ENCODE data around the gene RUSF1. TPM values are rescaled to one million over a fixed set of nuclear protein-coding genes. Genes with fewer than 3 reads are reported as not detected.
"Not testable (repeated sequence)": the region's sequence is repeated elsewhere in the genome, so short reads cannot be mapped to it uniquely, and the experiment has no call there.

Gene RUSF1
- total RNA-seq, 1 donor from 2014 or later: 20.6 TPM

DNA sequence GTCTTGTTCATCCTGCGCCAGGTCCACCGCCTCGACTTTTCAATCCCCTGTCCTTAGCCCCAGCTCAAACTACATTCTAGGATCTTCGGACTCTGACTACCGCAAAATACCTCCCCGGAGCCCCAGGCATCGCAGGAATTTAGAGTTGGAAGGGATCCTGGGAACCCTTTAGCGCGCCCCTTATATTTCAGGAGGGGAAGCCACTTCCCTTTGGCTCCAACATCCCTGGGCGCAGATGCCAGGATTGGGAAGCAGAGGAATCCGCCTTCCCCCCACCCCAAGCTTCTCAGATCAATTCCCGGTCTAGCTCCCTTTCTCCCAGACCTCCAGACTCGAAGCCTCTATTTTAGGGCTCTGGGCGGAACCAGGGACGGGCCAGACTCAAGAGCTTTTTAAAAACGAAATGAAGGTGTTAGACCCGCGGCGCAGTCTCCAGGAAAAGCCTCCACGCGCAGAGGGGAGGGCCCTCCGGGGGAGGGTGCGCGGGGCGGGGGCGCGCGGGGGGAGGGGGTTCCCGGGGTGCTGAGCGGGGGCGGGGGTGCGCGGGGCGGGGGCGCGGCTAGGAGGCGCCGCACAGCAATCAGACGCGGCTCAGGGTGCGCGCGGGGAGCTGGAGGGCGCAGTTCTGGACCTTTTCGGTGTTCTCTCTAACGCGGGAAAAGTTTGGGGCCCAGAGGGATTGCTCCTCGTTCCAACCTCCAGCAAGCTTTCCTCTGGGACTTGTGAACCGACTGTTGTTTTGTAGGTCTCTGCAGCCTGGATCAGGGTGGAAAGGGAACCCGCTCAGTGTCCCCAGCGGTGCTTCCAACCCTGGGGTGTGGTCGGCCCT, 21.1 kb upstream of the RUSF1 start:
- peak overlapping the region; percentile 59 for H3K4me3 ChIP-seq
- no peak overlapping the region for H3K27ac ChIP-seq (replicated peaks)
- no peaks in the 10 kb centered on the region for H3K9me3 ChIP-seq (replicated peaks)
- DNase-seq: no peak
- H3K4me1 ChIP-seq: peaks cover 14% of the 10 kb centered on the region
- intact Hi-C loops (cut with micrococcal nuclease): no loop called here
- H3K36me3 ChIP-seq: no peaks in the 10 kb centered on the region
- TF ChIP-seq, protein P1, sequence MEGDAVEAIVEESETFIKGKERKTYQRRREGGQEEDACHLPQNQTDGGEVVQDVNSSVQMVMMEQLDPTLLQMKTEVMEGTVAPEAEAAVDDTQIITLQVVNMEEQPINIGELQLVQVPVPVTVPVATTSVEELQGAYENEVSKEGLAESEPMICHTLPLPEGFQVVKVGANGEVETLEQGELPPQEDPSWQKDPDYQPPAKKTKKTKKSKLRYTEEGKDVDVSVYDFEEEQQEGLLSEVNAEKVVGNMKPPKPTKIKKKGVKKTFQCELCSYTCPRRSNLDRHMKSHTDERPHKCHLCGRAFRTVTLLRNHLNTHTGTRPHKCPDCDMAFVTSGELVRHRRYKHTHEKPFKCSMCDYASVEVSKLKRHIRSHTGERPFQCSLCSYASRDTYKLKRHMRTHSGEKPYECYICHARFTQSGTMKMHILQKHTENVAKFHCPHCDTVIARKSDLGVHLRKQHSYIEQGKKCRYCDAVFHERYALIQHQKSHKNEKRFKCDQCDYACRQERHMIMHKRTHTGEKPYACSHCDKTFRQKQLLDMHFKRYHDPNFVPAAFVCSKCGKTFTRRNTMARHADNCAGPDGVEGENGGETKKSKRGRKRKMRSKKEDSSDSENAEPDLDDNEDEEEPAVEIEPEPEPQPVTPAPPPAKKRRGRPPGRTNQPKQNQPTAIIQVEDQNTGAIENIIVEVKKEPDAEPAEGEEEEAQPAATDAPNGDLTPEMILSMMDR (IDR thresholded peaks at IDR 0.05; ENCODE audit: borderline replicate concordance): no peak
- peaks cover 82% of the 10 kb centered on the region for H3K27me3 ChIP-seq (ENCODE audit: low read depth)

- H3K27me3 ChIP-seq (ENCODE audit: low read depth): peaks cover 76% of the 10 kb centered on the region
- intact Hi-C loops (cut with micrococcal nuclease): no loop called here
- TF ChIP-seq, protein P1 (IDR thresholded peaks at IDR 0.05; ENCODE audit: borderline replicate concordance): no peak
- no peaks in the 10 kb centered on the region for H3K36me3 ChIP-seq
- H3K27ac ChIP-seq (replicated peaks): no peak overlapping the region
- DNase-seq: no peak
- H3K4me1 ChIP-seq: peaks cover 14% of the 10 kb centered on the region
- no peaks in the 10 kb centered on the region for H3K9me3 ChIP-seq (replicated peaks)
- peak overlapping the region; percentile 59 for H3K4me3 ChIP-seq
Observed at GRCh38 chr16:31528523-31529107, 20.4 kb upstream of the RUSF1 start.

- intact Hi-C loops (cut with micrococcal nuclease): no loop called here
- H3K27me3 ChIP-seq (ENCODE audit: low read depth): peaks cover 68% of the 10 kb centered on the region
- peaks cover 14% of the 10 kb centered on the region for H3K4me1 ChIP-seq
- no peaks in the 10 kb centered on the region for H3K36me3 ChIP-seq
- no peaks in the 10 kb centered on the region for H3K9me3 ChIP-seq (replicated peaks)
- TF ChIP-seq, protein P1 (IDR thresholded peaks at IDR 0.05; ENCODE audit: borderline replicate concordance): no peak
- DNase-seq: no peak
- H3K27ac ChIP-seq (replicated peaks): no peak within 1 kb of the TSS
- H3K4me3 ChIP-seq: peak within 1 kb of the TSS; percentile 59
Observed at GRCh38 chr16:31527734-31528274, 19.6 kb upstream of the RUSF1 start, which contains the start of gene AHSP. TSS of gene AHSP (plus strand) at chr16:31527900. CDS start at chr16:31528140, 240 bp downstream.

GRCh38 chr16:31525113-31525512, 16.9 kb upstream of the RUSF1 start:
- DNase-seq: no peak
- Histone ChIP-seq H3K4me1 (peaks cover 14% of the 10 kb centered on the region), H3K9me3 (replicated peaks) (no peaks in the 10 kb centered on the region), H3K4me3 (no peak overlapping the region), H3K36me3 (no peaks in the 10 kb centered on the region), H3K27ac (replicated peaks) (no peak overlapping the region), H3K27me3 (ENCODE audit: low read depth) (peaks cover 41% of the 10 kb centered on the region)
- TF ChIP-seq, protein P1 (IDR thresholded peaks at IDR 0.05; ENCODE audit: borderline replicate concordance): no peak
- intact Hi-C loops (cut with micrococcal nuclease): no loop called here

DNA sequence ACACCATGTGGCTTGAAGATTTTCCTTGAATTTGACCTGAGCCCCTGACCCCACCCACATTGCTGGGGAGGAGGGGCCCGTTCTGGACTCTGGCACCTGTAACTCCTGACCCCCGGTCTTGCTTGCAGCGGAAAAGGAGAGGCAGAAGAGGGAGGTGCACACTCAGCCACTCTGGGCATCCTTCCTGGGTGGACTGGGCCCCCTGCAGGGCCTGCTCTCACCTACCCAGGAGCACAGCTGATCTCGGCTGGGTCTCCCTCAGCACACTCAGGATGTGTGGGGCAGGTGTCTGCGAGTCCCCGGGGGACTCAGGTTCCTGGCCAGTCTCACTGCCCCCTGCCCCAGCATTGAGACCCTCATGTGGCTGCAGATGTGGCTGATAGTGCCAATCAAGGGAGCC, 15.6 kb upstream of the RUSF1 start:
- intact Hi-C loops (cut with micrococcal nuclease); H3K4me1 ChIP-seq; DNase-seq; H3K36me3 ChIP-seq; H3K4me3 ChIP-seq; H3K27ac ChIP-seq (replicated peaks); H3K9me3 ChIP-seq (replicated peaks): not testable (repeated sequence)
- H3K27me3 ChIP-seq (ENCODE audit: low read depth): peaks cover 27% of the 10 kb centered on the region

DNA sequence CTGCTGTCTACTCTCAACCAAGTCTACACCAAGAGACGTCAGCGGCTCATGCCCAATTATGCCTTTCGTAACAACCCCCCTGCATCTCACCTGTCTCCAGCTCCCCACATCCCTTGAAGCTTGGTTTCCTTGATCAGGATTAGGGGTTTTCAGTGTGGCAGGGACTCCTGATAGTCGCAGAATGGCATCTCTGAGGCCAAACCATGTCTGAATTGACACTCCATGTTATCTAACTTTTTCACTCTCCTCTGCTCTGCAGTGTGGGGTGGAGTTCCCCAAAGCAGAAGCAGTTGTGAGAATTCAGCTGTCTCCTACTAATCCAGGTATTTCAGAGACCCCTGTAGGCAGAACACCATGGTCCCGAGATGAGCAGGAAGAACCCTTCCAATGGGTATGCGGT, 13.9 kb upstream of the RUSF1 start:
- DNase-seq: no peak
- H3K9me3 ChIP-seq (replicated peaks): no peaks in the 10 kb centered on the region
- no peaks in the 10 kb centered on the region for H3K4me1 ChIP-seq
- no peak overlapping the region for H3K27ac ChIP-seq (replicated peaks)
- TF ChIP-seq, protein P1 (IDR thresholded peaks at IDR 0.05; ENCODE audit: borderline replicate concordance): no peak
- no peak overlapping the region for H3K4me3 ChIP-seq
- intact Hi-C loops (cut with micrococcal nuclease): no loop called here
- H3K36me3 ChIP-seq: no peaks in the 10 kb centered on the region
- H3K27me3 ChIP-seq (ENCODE audit: low read depth): peaks cover 11% of the 10 kb centered on the region

All from left ventricle myocardium inferior (tissue), 1 donor.